ENCODE data around the gene HPS5. TPM values are rescaled to one million over a fixed set of nuclear protein-coding genes. Genes with fewer than 3 reads are reported as not detected.

Gene HPS5
- total RNA-seq, 1 donor from 2014 or later = 17.0 TPM

GRCh38 chr11:18315893-18316292 is 6.0 kb downstream of the HPS5 start:
- Mint-ChIP-seq H3K9me3 (no peaks in the 10 kb centered on the region), H3K27ac (no peak overlapping the region), H3K4me3 (no peak overlapping the region), H3K36me3 (peaks cover 5% of the 10 kb centered on the region), H3K27me3 (ENCODE audit: insufficient read depth, low read depth) (no peaks in the 10 kb centered on the region), H3K4me1 (peaks cover 23% of the 10 kb centered on the region)
- no peak overlapping the region for H3K4me3 ChIP-seq
- H3K9ac ChIP-seq = no peak overlapping the region
- H3K36me3 ChIP-seq = no peaks in the 10 kb centered on the region
- DNase-seq (ENCODE audit: low spot score) = no peak
- no peak overlapping the region for H3K27ac ChIP-seq
- no peaks in the 10 kb centered on the region for H3K9me3 ChIP-seq (ENCODE audit: low read depth)
- peaks cover 73% of the 10 kb centered on the region for H3K79me2 ChIP-seq (ENCODE audit: low read depth)
- peaks cover 7% of the 10 kb centered on the region for H4K20me1 ChIP-seq (ENCODE audit: low read depth)
- no peak overlapping the region for H2AFZ ChIP-seq (replicated peaks)
- TF ChIP-seq CTCF (IDR thresholded peaks at IDR 0.05) = no peak
- no peak for TF ChIP-seq EZH2phosphoT487 (IDR thresholded peaks at IDR 0.05)
- no peak for TF ChIP-seq EZH2 (IDR thresholded peaks at IDR 0.05)
- no peaks in the 10 kb centered on the region for H3F3A ChIP-seq (ENCODE audit: low read depth)
- H3K4me1 ChIP-seq = no peaks in the 10 kb centered on the region
- no peaks in the 10 kb centered on the region for H3K27me3 ChIP-seq
- no peak overlapping the region for H3K4me2 ChIP-seq

GRCh38 chr11:18314784-18315523 is 7.0 kb downstream of the HPS5 start:
- DNase-seq (ENCODE audit: low spot score) = no peak
- no peak overlapping the region for H3K4me3 ChIP-seq
- no peaks in the 10 kb centered on the region for H3K9me3 ChIP-seq (ENCODE audit: low read depth)
- H4K20me1 ChIP-seq (ENCODE audit: low read depth) = peaks cover 7% of the 10 kb centered on the region
- no peak overlapping the region for H2AFZ ChIP-seq (replicated peaks)
- no peaks in the 10 kb centered on the region for H3F3A ChIP-seq (ENCODE audit: low read depth)
- no peaks in the 10 kb centered on the region for H3K4me1 ChIP-seq
- no peaks in the 10 kb centered on the region for H3K9me3 Mint-ChIP-seq
- TF ChIP-seq EZH2 (IDR thresholded peaks at IDR 0.05) (no peak), CTCF (IDR thresholded peaks at IDR 0.05) (no peak), EZH2phosphoT487 (IDR thresholded peaks at IDR 0.05) (no peak)
- H3K27ac ChIP-seq = no peak overlapping the region
- H3K36me3 ChIP-seq = no peaks in the 10 kb centered on the region
- H3K4me2 ChIP-seq = no peak overlapping the region
- peaks cover 63% of the 10 kb centered on the region for H3K79me2 ChIP-seq (ENCODE audit: low read depth)
- peaks cover 17% of the 10 kb centered on the region for H3K4me1 Mint-ChIP-seq
- peaks cover 7% of the 10 kb centered on the region for H3K36me3 Mint-ChIP-seq
- no peak overlapping the region for H3K9ac ChIP-seq
- no peak overlapping the region for H3K27ac Mint-ChIP-seq
- no peaks in the 10 kb centered on the region for H3K27me3 Mint-ChIP-seq (ENCODE audit: insufficient read depth, low read depth)
- H3K27me3 ChIP-seq = no peaks in the 10 kb centered on the region
- H3K4me3 Mint-ChIP-seq = no peak overlapping the region

GRCh38 chr11:18313965-18314763 is 7.8 kb downstream of the HPS5 start:
- Histone ChIP-seq H3K9me3 (ENCODE audit: low read depth) (no peaks in the 10 kb centered on the region), H3K27ac (no peak overlapping the region), H3F3A (ENCODE audit: low read depth) (no peaks in the 10 kb centered on the region), H3K4me2 (no peak overlapping the region), H3K36me3 (no peaks in the 10 kb centered on the region), H3K4me3 (no peak overlapping the region), H4K20me1 (ENCODE audit: low read depth) (peaks cover 7% of the 10 kb centered on the region), H3K27me3 (no peaks in the 10 kb centered on the region), H3K9ac (no peak overlapping the region), H3K4me1 (no peaks in the 10 kb centered on the region), H2AFZ (replicated peaks) (no peak overlapping the region), H3K79me2 (ENCODE audit: low read depth) (peaks cover 55% of the 10 kb centered on the region)
- H3K36me3 Mint-ChIP-seq = peaks cover 7% of the 10 kb centered on the region
- no peaks in the 10 kb centered on the region for H3K27me3 Mint-ChIP-seq (ENCODE audit: insufficient read depth, low read depth)
- H3K4me3 Mint-ChIP-seq = no peak overlapping the region
- TF ChIP-seq EZH2phosphoT487 (IDR thresholded peaks at IDR 0.05) (no peak), CTCF (IDR thresholded peaks at IDR 0.05) (no peak)
- peaks cover 10% of the 10 kb centered on the region for H3K4me1 Mint-ChIP-seq
- H3K9me3 Mint-ChIP-seq = no peaks in the 10 kb centered on the region
- DNase-seq (ENCODE audit: low spot score) = no peak
- no peak overlapping the region for H3K27ac Mint-ChIP-seq

Data from neural progenitor cell (in vitro differentiated cells).